Progenitor cell of endocrine pancreas (in vitro differentiated cells): ENCODE measurements around the gene ADGRV1. TPM values are rescaled to one million over a fixed set of nuclear protein-coding genes. Genes with fewer than 3 reads are reported as not detected.

Experiments
- DNase-seq: peaks from one replicate; pipeline ENCODE4 v3.0.0; 2021; ENCODE audit warnings: low spot score; ENCODE audit not compliant: unreplicated experiment
- H3K27ac Mint-ChIP-seq: 2 replicates; pipeline ENCODE4 v1.8.0; 2021; ENCODE audit warnings: mild to moderate bottlenecking, moderate library complexity, mixed read lengths
- H3K27me3 Mint-ChIP-seq: 2 replicates; pipeline ENCODE4 v1.8.0; 2021; ENCODE audit warnings: mixed read lengths
- H3K36me3 Mint-ChIP-seq: 2 replicates; pipeline ENCODE4 v1.8.0; 2022; ENCODE audit warnings: mixed read lengths; ENCODE audit not compliant: insufficient read depth
- H3K4me1 Mint-ChIP-seq: 2 replicates; pipeline ENCODE4 v1.8.0; 2021; ENCODE audit warnings: low read depth, mixed read lengths
- H3K4me3 Mint-ChIP-seq: 2 replicates; pipeline ENCODE4 v1.8.0; 2021; ENCODE audit warnings: low read depth, mild to moderate bottlenecking, moderate library complexity, mixed read lengths
- H3K9me3 Mint-ChIP-seq: 2 replicates; pipeline ENCODE4 v1.8.0; 2021; ENCODE audit warnings: low read depth, mixed read lengths
- total RNA-seq: library from RNA; stranded (reverse); gene quantifications from 2 replicates; pipeline ENCODE4 v1.2.1, GENCODE V29; 2021
- TF ChIP-seq, protein P1 (sequence below): fragments of 200-600 bp; sonication (generic); IDR thresholded peaks from one replicate; pipeline ENCODE4 v1.5.0; 2021; ENCODE audit warnings: antibody characterized with exemption, mild to moderate bottlenecking; ENCODE audit not compliant: unreplicated experiment

The ADGRV1 gene
- total RNA-seq, 1 donor from 2014 or later: 82.3 TPM

GRCh38 chr5:90930062-90930461, 371.5 kb downstream of the ADGRV1 start:
- TF ChIP-seq, protein P1, sequence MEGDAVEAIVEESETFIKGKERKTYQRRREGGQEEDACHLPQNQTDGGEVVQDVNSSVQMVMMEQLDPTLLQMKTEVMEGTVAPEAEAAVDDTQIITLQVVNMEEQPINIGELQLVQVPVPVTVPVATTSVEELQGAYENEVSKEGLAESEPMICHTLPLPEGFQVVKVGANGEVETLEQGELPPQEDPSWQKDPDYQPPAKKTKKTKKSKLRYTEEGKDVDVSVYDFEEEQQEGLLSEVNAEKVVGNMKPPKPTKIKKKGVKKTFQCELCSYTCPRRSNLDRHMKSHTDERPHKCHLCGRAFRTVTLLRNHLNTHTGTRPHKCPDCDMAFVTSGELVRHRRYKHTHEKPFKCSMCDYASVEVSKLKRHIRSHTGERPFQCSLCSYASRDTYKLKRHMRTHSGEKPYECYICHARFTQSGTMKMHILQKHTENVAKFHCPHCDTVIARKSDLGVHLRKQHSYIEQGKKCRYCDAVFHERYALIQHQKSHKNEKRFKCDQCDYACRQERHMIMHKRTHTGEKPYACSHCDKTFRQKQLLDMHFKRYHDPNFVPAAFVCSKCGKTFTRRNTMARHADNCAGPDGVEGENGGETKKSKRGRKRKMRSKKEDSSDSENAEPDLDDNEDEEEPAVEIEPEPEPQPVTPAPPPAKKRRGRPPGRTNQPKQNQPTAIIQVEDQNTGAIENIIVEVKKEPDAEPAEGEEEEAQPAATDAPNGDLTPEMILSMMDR: no peak
- Mint-ChIP-seq H3K27me3 (no peaks in the 10 kb centered on the region), H3K4me1 (peaks cover 15% of the 10 kb centered on the region), H3K9me3 (peaks cover 6% of the 10 kb centered on the region), H3K36me3 (peaks cover 9% of the 10 kb centered on the region), H3K27ac (no peak overlapping the region), H3K4me3 (no peak overlapping the region)
- DNase-seq: no peak

DNA sequence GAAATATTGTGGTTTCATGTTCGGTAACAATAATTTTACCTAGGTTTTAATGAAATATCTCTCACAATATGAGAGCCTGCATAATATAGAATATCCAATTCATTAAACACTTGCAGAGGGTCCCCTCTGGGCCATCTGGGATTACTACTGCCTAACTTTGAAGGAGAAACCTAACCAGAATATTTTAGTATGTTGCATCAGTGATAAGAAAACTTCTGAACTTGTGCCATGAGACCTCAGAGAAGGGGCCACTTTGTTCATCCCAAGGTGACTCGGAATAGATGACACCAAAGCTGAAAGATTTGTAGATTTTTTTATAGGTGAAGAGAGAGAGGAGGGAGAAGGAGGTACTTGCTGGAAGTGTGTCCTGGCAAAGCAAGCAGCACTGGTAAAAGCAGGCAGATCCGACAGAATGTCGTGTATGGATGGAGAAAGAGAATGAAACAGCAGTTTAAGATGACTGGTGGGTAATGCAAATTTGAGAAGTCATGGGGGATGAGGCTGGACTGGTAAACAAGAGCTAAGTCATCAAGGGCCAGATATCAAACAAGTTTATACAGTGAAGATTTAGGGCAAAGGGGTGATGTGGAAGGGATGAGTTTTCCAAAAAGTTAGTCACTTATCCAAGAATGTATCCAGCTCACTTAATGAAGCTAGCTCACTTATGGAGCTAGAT, 372.3 kb downstream of the ADGRV1 start:
- Mint-ChIP-seq H3K4me3 (no peak overlapping the region), H3K27ac (no peak overlapping the region), H3K9me3 (peaks cover 6% of the 10 kb centered on the region), H3K36me3 (peaks cover 9% of the 10 kb centered on the region), H3K4me1 (peaks cover 15% of the 10 kb centered on the region), H3K27me3 (no peaks in the 10 kb centered on the region)
- TF ChIP-seq, protein P1: no peak
- no peak for DNase-seq

- H3K27me3 Mint-ChIP-seq: no peaks in the 10 kb centered on the region
- H3K4me3 Mint-ChIP-seq: no peak overlapping the region
- peak; percentile 14 for DNase-seq
- TF ChIP-seq, protein P1: peak; percentile 85
- peaks cover 15% of the 10 kb centered on the region for H3K4me1 Mint-ChIP-seq
- peaks cover 9% of the 10 kb centered on the region for H3K36me3 Mint-ChIP-seq
- no peak overlapping the region for H3K27ac Mint-ChIP-seq
- peaks cover 6% of the 10 kb centered on the region for H3K9me3 Mint-ChIP-seq
Observed at GRCh38 chr5:90932052-90932699, 373.6 kb downstream of the ADGRV1 start.

DNA sequence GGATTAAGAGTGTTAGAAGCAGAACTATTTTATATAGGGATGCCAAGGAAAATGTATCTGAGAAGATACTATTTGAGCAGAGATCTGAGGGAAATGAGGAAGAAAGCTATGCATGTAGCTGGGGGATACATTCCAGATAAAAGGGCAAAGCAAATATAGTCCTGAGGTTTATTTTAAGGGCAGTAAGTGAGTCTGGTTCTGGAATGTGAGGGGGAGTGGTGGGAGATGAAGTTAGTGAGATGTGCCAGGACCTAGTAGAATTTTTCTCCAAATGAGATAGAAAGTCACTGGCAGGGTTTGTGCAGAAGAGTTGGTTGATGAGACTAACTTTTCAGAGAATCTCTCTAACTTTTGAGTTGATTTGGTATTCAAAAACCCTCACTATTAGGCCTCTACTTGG, 374.7 kb downstream of the ADGRV1 start:
- no peak overlapping the region for H3K27ac Mint-ChIP-seq
- TF ChIP-seq, protein P1: no peak
- H3K36me3 Mint-ChIP-seq: peaks cover 7% of the 10 kb centered on the region
- H3K4me1 Mint-ChIP-seq: peaks cover 15% of the 10 kb centered on the region
- no peak for DNase-seq
- H3K4me3 Mint-ChIP-seq: no peak overlapping the region
- no peaks in the 10 kb centered on the region for H3K9me3 Mint-ChIP-seq
- no peaks in the 10 kb centered on the region for H3K27me3 Mint-ChIP-seq

GRCh38 chr5:90934091-90934719, 375.6 kb downstream of the ADGRV1 start:
- TF ChIP-seq, protein P1: no peak
- DNase-seq: no peak
- Mint-ChIP-seq H3K27me3 (no peaks in the 10 kb centered on the region), H3K4me1 (peaks cover 19% of the 10 kb centered on the region), H3K4me3 (no peak overlapping the region), H3K36me3 (peaks cover 6% of the 10 kb centered on the region), H3K27ac (no peak overlapping the region), H3K9me3 (peaks cover 3% of the 10 kb centered on the region)
